ENCODE measurements around the gene SP5.

Gene SP5

GRCh38 chr2:170685591-170685990 is 29.5 kb upstream of the SP5 start:
- H3K9ac ChIP-seq, result no peak overlapping the region

DNA sequence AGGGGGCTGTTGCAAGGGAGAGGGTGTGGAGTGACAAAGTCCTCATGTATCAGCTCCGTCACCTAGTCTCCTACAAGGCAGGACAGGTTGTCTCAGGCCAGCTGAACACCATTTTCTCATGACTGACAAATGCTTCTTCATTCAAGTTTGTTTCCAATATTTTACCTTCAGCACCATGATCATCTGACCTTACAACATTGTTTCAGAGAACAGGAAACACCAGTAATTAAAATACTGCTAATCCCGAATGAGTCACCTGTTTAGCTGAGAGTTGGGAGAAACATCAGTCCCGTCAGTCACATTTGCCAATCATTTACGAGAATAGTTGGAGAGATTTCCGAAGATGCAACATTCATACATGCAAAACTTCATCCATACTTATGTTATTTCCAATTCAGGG is 25.7 kb upstream of the SP5 start:
- H3K9me3 ChIP-seq, result no peaks in the 10 kb centered on the region
- no peak overlapping the region for H3K4me2 ChIP-seq
- no peak overlapping the region for H3K27ac ChIP-seq
- no peaks in the 10 kb centered on the region for H3K36me3 ChIP-seq
- H3K27me3 ChIP-seq, result no peaks in the 10 kb centered on the region
- H3K9ac ChIP-seq, result no peak overlapping the region
- H3K4me3 ChIP-seq, result no peak overlapping the region
- no peaks in the 10 kb centered on the region for H3K4me1 ChIP-seq
- TF ChIP-seq Cebpa-rat (IDR thresholded peaks at IDR 0.05), result no peak
- H4K20me1 ChIP-seq, result no peaks in the 10 kb centered on the region

More at GRCh38 chr2:170685591-170685990, 29.5 kb upstream of the SP5 start:
- Histone ChIP-seq H3K4me1 (no peaks in the 10 kb centered on the region), H3K4me2 (no peak overlapping the region), H3K4me3 (no peak overlapping the region), H4K20me1 (no peaks in the 10 kb centered on the region), H3K27ac (no peak overlapping the region), H3K9me3 (no peaks in the 10 kb centered on the region), H3K36me3 (no peaks in the 10 kb centered on the region), H3K27me3 (no peaks in the 10 kb centered on the region)
- TF ChIP-seq Cebpa-rat (IDR thresholded peaks at IDR 0.05), result no peak

DNA sequence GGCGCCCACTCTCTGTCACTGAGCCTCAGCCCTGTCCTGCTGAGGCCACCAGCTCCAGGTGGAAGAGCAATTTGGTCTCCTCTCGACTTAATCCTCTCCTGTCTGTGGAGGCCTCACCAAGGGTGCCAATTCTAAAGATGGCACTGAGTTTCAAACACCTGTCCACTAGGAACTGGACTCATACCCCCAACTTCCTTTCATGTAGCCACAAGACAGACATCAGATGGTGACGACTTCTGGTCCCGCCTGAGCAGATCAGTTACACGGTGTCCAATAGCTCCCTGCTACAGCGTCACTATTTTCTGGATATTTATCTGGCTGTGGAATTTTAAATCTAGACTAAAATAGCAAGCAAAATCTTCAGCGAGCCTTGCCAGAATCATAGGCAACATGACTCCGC is 24.5 kb upstream of the SP5 start:
- no peaks in the 10 kb centered on the region for H3K36me3 ChIP-seq
- H3K4me2 ChIP-seq, result no peak overlapping the region
- H3K9me3 ChIP-seq, result no peaks in the 10 kb centered on the region
- no peak overlapping the region for H3K27ac ChIP-seq
- no peaks in the 10 kb centered on the region for H3K27me3 ChIP-seq
- no peaks in the 10 kb centered on the region for H3K4me1 ChIP-seq
- TF ChIP-seq Cebpa-rat (IDR thresholded peaks at IDR 0.05), result no peak
- H3K4me3 ChIP-seq, result no peak overlapping the region
- no peaks in the 10 kb centered on the region for H4K20me1 ChIP-seq
- H3K9ac ChIP-seq, result no peak overlapping the region

GRCh38 chr2:170694316-170694715 is 20.8 kb upstream of the SP5 start:
- Histone ChIP-seq H4K20me1 (no peaks in the 10 kb centered on the region), H3K36me3 (no peaks in the 10 kb centered on the region), H3K9ac (no peak overlapping the region), H3K4me3 (no peak overlapping the region), H3K27me3 (no peaks in the 10 kb centered on the region), H3K4me2 (no peak overlapping the region), H3K9me3 (no peaks in the 10 kb centered on the region), H3K27ac (no peak overlapping the region), H3K4me1 (no peaks in the 10 kb centered on the region)
- TF ChIP-seq Cebpa-rat (IDR thresholded peaks at IDR 0.05), result no peak

DNA sequence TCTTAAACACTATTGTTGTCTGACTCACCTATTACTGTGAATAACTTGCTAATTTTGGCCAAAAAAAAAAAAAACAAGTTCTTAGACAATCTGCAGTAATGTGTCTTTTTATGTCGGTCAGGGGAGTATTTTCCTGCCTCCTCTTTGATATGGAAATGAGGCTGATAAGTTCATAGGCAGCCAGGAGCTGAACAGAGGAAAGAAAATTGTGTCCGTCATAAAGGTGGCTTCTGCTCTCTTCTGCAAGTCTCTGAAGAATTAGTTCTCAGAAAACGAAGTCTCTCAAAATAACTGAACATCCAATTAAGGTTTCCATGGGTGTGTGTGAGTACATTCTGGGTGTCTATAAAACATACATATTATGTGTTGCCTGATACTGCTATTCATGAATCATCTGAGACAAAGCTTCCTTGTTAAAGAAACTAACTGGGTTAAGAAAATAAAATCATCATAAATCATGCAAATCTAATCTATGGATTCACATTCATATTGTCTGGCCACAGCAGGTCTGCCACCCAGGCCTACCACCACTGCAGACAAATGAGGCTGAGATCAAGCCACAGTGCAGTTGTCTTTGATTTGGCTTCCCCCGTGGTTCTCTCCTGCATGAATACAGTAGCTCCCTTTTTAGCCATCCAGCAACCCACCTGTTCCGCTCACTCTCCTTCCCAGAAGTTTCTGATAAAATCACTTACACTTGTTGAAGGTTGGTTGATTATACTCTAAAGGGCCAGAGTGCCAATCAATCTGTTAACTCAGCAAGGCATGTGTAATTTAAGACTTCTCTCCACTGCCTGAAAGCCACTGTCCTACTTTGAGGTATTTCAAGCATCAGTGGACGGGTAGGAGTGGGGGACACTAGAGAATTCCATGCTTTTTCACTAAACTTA is 19.4 kb upstream of the SP5 start:
- no peaks in the 10 kb centered on the region for H3K4me1 ChIP-seq
- no peak overlapping the region for H3K4me2 ChIP-seq
- H3K36me3 ChIP-seq, result no peaks in the 10 kb centered on the region
- TF ChIP-seq Cebpa-rat (IDR thresholded peaks at IDR 0.05), result no peak
- H3K27ac ChIP-seq, result no peak overlapping the region
- H4K20me1 ChIP-seq, result no peaks in the 10 kb centered on the region
- H3K9me3 ChIP-seq, result no peaks in the 10 kb centered on the region
- no peaks in the 10 kb centered on the region for H3K27me3 ChIP-seq
- no peak overlapping the region for H3K4me3 ChIP-seq
- H3K9ac ChIP-seq, result no peak overlapping the region

GRCh38 chr2:170696948-170697347 is 18.2 kb upstream of the SP5 start:
- Histone ChIP-seq H3K4me1 (no peaks in the 10 kb centered on the region), H3K27me3 (no peaks in the 10 kb centered on the region), H4K20me1 (no peaks in the 10 kb centered on the region), H3K27ac (no peak overlapping the region), H3K36me3 (no peaks in the 10 kb centered on the region), H3K9me3 (no peaks in the 10 kb centered on the region), H3K9ac (no peak overlapping the region), H3K4me3 (no peak overlapping the region), H3K4me2 (no peak overlapping the region)
- TF ChIP-seq Cebpa-rat (IDR thresholded peaks at IDR 0.05), result no peak

GRCh38 chr2:170701011-170701410 is 14.1 kb upstream of the SP5 start:
- H4K20me1 ChIP-seq, result no peaks in the 10 kb centered on the region
- peaks cover 11% of the 10 kb centered on the region for H3K9me3 ChIP-seq
- no peak for TF ChIP-seq Cebpa-rat (IDR thresholded peaks at IDR 0.05)
- H3K36me3 ChIP-seq, result no peaks in the 10 kb centered on the region
- no peaks in the 10 kb centered on the region for H3K4me1 ChIP-seq
- H3K4me3 ChIP-seq, result no peak overlapping the region
- no peaks in the 10 kb centered on the region for H3K27me3 ChIP-seq
- no peak overlapping the region for H3K4me2 ChIP-seq
- H3K9ac ChIP-seq, result no peak overlapping the region
- no peak overlapping the region for H3K27ac ChIP-seq

- TF ChIP-seq Cebpa-rat (IDR thresholded peaks at IDR 0.05), result no peak
- no peak overlapping the region for H3K4me3 ChIP-seq
- H3K4me1 ChIP-seq, result no peaks in the 10 kb centered on the region
- H3K36me3 ChIP-seq, result no peaks in the 10 kb centered on the region
- H4K20me1 ChIP-seq, result no peaks in the 10 kb centered on the region
- no peak overlapping the region for H3K9ac ChIP-seq
- H3K4me2 ChIP-seq, result no peak overlapping the region
- peaks cover 11% of the 10 kb centered on the region for H3K9me3 ChIP-seq
- H3K27ac ChIP-seq, result no peak overlapping the region
- peaks cover 4% of the 10 kb centered on the region for H3K27me3 ChIP-seq
Measured at GRCh38 chr2:170703776-170704476, 11.2 kb upstream of the SP5 start.

DNA sequence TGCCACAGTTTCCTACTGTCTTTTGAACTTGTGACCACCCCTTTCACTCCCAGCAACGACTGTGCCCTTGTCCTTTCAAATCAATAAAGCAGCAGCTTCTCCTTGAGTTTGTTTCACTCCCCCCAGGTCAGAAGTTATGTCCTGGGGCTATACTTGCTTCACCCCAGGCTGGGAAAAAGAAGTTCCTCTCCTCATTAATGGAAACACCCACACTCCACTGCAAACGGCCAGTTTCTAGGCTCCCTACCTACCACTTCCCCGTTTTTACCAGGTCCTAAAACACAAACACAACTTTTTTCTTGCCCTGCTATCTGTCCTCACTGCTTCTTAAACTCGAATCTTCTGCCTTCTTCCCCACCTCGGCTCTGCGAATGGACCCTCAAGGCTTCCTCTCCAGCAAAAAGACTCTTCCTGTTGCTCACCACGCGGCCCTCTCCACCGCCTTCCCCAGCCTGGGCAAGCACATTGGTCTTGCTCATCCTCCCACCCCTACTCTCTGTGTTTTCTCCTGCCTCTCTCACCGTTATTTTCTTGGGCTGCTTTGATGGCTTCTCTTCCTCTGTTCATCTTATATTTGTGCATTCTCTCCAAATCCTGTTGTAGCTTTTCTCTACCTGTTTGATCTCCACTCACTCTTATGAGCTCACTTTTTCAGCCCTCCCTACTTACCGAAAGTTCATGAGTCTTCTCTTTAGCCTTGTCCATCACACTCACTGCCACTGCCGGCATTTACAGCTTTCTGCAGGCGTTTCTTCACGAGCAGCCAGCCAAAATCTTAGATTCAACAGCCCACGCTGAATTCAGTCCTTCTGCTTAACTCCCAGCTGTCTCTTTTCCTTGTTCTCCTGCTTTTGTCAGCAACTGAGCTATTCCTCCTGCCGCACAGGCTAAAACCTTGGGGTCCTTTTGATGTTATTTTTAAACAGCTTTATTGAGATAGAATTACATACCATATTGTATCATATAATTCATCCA is 7.0 kb upstream of the SP5 start:
- Histone ChIP-seq H3K9ac (no peak overlapping the region), H3K4me3 (no peak overlapping the region), H4K20me1 (no peaks in the 10 kb centered on the region), H3K27me3 (peaks cover 37% of the 10 kb centered on the region), H3K36me3 (no peaks in the 10 kb centered on the region), H3K4me2 (no peak overlapping the region), H3K4me1 (no peaks in the 10 kb centered on the region), H3K9me3 (peaks cover 23% of the 10 kb centered on the region), H3K27ac (no peak overlapping the region)
- TF ChIP-seq Cebpa-rat (IDR thresholded peaks at IDR 0.05), result no peak
